Activated T-cell treated with anti-CD3 and anti-CD28 coated beads for 4 hours (primary cell): ENCODE results near the gene SLC9A3.

Source experiments
- DNase-seq: peaks from one replicate; pipeline ENCODE4 v3.0.0-alpha.2; 2020

Gene SLC9A3

DNA sequence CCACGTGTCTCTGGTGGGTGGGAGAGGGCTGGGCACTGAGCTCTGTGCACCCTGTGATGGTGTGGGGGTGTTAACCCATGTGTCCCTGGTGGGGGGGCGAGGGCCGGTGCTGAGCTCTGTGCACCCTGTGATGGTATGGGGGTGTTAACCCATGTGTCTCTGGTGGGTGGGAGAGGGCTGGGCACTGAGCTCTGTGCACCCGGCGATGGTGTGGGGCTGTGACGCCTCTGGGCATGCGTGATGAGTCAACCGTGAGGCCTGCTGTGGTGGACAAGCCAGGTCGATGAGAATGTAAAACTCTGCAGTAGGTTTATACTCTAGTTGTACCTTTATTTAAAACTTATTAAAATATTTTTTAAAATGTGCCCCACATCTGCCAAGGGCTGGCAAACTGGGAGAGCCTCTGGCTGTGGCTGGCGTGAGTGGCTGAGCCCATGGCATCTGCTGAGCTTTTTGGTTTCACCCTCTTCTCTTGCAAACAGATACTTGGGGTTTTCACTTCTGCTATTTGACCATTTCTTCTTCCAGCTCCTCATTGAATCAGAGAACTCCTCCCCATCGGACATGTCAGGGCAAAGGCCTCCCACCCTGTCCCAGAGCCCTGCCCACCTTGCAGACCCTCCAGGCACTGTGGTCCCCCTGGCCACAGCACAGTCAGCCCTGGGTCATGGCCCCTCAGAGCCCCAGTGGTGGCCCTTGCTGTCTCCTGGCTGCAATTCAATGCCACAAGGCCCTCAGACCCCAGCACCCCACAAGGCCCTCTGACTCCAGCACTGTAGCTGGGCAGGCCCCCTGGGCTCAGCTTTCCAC is 99.7 kb downstream of the SLC9A3 start:
- DNase-seq, result no peak

DNA sequence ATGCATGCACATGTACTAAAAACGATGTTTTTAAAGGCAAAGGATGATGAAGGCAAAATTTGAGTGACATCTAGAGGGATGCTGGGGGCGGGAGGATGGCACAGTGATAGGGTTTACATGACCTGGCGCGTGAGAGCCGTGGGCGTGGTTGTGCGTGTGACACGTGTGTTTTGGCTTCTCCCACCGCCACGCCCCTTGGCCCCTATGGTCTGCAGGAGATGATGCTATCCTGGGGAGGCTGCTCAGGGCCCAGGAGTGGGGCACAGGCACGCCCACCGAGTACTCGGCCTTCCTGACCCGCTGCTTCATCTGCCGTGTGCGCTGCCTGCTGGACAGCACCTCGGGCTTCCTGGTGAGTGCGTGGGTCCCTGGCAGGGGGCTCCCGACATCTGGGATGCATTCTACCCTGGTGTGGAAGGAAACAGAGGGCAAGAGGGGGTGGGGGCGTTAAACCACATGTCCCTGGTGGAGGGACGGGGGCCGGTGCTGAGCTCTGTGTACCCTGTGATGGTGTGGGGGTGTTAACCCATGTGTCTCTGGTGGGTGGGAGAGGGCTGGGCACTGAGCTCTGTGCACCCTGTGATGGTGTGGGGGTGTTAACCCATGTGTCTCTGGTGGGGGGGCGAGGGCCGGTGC is 100.5 kb downstream of the SLC9A3 start:
- DNase-seq, result no peak

DNA sequence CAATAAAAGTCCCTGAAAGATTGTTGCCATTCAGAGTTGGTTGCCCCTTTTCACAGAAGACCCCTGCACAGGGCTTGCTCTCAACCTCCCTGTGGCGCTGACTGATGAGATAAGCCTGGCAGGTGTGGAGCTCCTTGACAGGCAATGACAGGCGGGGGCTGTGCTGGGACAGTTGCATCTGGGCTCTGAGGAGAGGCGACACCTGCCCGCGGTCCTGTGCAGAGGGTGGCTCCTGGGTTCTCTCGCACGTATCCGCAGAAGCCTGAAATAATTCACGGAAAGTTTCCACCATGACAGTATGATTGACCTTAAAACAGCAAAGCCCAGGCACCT is 101.0 kb downstream of the SLC9A3 start:
- DNase-seq, result no peak

DNA sequence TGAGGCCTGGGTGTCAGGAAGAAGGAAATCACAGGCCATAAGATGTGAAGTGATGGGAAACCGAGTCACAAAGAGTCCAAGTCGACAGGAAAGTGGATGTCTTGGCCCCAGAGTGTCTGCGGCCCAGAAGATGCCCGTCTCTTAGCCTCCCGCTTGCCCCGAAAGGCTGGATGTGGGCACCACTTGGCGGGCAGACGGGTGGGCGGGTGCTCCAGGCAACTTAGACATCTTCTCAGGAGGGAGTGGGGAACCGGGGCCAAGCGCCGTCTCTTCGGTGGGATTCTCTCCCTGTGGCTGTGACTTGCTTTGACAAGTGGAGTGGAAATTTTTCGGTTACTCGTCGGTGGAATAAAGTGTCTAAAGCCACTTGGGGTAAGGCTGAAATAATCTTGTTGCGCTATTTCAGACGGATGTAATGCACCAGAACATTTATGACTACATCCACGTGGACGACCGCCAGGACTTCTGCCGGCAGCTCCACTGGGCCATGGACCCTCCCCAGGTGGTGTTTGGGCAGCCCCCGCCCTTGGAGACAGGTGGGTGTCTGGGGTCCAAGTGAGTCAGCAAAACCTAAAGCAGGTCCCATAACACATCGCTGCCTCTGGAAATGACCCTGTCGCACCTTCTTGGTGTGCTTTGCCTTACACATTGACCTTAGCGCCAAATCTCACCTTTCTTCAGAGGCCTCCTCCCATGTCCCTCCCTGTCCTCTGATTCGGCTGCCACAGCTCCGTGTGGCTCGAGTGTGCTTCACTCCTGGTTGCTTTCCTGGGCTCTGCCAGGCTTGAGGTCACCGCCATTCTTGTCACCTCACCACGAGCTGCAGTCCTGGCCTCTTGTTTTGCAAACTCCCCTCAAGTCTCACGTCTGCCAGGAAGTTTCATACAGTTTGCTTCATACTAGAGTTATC is 101.7 kb downstream of the SLC9A3 start:
- no peak for DNase-seq

DNA sequence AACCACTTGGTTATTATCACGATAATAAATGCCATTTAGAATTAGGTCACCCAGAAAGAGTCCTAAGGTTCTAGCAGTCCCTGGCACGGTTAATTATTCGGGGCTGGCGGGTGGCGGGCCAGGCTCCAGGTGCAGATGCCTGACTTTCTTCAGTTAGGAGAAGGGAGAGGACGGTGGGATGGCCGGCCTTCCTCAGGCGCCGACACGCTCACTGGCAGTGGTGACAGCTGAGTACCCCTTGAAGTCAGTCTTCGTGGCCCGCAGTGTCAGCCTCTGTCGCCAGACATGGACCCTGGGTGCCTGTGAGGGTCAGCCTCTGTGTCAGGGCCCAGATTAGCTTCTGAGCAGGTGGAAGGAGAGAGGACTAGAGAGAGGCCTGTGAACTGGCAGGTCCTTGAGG is 102.3 kb downstream of the SLC9A3 start:
- no peak for DNase-seq

DNA sequence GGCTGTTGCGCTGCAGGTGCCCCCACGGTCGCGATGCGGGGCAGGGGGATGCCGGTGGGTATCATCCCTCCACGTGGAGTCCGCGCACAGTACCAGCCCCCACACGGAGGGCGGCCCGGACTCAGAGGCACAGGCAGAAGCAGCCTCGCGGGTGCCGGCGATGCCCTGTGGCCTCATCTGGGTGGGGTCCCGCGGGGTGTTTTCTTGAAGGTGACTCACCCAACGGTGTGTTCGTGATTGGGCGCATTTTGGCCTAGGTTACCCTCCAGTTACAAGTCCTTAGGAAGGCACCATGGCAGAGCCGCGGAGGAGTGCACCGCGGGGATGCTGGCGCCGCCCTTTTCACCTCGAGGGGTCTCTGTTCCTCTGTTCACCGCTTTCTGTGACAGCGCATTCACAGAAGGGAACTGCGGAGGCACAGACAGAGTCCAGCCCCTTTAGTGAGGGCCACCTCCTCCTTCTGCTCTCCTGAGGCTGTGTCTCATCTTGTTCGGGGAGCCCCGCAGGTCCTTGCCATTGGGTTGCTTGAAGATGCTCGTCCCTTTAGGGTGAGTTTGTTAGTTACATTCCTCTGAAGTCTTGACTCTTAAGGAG is 102.9 kb downstream of the SLC9A3 start:
- no peak for DNase-seq

DNA sequence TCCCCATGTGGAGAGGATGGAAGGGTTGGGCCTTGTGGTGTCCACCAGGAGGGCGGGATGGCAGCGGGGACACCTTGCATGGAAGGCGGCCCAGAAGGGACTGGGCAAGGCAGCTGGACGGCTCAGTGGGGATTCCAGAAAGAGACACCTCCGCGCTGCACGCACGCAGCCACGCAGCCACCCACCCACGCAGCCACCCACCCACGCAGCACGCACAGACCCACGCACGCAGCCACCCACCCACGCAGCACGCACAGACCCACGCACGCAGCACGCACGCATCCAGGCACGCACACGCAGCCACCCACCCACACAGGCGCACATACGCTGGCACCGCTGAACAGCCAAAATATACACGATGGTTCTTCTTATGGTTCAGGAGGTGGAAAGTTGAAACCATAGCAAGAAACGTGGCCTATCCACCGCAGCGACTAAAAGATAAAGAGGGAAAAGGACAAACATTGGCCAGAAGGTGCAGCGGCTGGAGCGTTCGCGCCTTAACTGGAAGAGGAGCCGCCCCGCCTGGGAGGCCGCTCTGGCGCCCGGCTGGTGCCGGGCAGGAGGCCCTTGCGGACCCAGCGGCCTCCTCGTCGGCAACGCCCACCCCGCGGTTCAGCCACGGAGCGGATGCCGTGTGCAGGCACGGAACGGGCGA is 103.5 kb downstream of the SLC9A3 start:
- no peak for DNase-seq
